ENCODE measurements around the gene CDSN. TPM values are rescaled to one million over a fixed set of nuclear protein-coding genes. Genes with fewer than 3 reads are reported as not detected.

The CDSN gene
- total and polyA plus RNA-seq, 2 of the 8 experiments (the other 6 are each of a cell fraction or from before 2014, with no cell fraction given), result not detected

DNA sequence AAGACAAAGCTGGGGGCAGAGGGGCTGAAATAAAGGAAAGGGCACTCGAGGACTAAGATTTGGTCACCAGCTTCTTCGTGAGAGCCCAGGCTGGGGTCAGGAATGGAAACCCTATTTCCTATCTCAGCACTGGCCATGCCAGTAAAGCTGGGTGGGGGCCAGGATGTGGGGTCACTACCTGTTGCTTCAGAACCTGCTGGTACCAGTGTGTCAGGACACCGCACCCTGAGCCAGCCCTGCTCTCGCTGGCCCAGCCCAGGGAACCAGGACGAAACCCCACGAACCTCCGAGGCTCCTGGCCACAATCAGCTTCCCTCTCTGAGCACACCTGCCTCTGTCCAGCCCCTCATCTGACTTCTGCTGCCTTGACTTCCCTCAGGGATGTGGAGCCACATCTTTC lies 2.1 kb downstream of the CDSN start:
- no peak overlapping the region for H2BK20ac ChIP-seq (ENCODE audit: low read length)
- H3K27ac ChIP-seq (ENCODE audit: low read depth, low read length), result no peak overlapping the region
- POLR2A ChIA-PET (ENCODE audit: partially characterized antibody), result interaction anchor here (68.5 kb wide), 1 partner anchor 50 kb away, joined by 2251 read pairs; the partner anchor contains the start of genes CCHCR1, POU5F1, PSORS1C2 and TCF19
- H3K23ac ChIP-seq (ENCODE audit: insufficient read length), result no peak overlapping the region
- no peak overlapping the region for H2BK120ac ChIP-seq (replicated peaks; ENCODE audit: low read depth, low read length)
- no peak overlapping the region for H2BK15ac ChIP-seq (ENCODE audit: low read length)
- H3K4me1 ChIP-seq (replicated peaks in 1 of 4; ENCODE audit: control insufficient read depth in 3 of 4, insufficient read depth in 4 of 4, low read length in 3 of 4), result peaks cover 0 to 9% (median 6%) of the 10 kb centered on the region in 4 experiments; a peak in 5 of 7 replicates
- H3K4me3 ChIP-seq (ENCODE audit: extremely low read depth in 1 of 4, insufficient read depth in 2 of 4, low read depth in 3 of 4, low read length in 4 of 4), result no peak overlapping the region
- no peak overlapping the region for H3K56ac ChIP-seq (replicated peaks; ENCODE audit: insufficient read length, low read depth, low read length)
- no peak overlapping the region for H3K9ac ChIP-seq (replicated peaks in 1 of 4; ENCODE audit: extremely low read depth in 1 of 4, low read depth in 3 of 4, low read length in 3 of 4)
- no peak overlapping the region for H3K4ac ChIP-seq (replicated peaks; ENCODE audit: insufficient read length, low read depth, low read length)
- 0 out of 2 replicates have a peak overlapping the region, but pooled peaks have one; percentile 23 for H2BK12ac ChIP-seq (ENCODE audit: low read depth, low read length)
- no peak overlapping the region for H4K8ac ChIP-seq (ENCODE audit: extremely low read depth, insufficient read depth, low read length)
- CTCF ChIA-PET (ENCODE audit: partially characterized antibody), result interaction anchor here (0.8 to 10.6 kb wide), 5 partner anchors 11 to 585 kb away, joined by 3 to 187 read pairs (median 4); no protein-coding TSS in a partner anchor
- no peak overlapping the region for H2AFZ ChIP-seq (ENCODE audit: low read length)
- no peaks in the 10 kb centered on the region for H3K79me2 ChIP-seq (ENCODE audit: control insufficient read depth in 1 of 2, insufficient read depth in 2 of 2, low read length in 2 of 2)
- H2BK5ac ChIP-seq (ENCODE audit: low read depth, low read length), result no peak overlapping the region
- no peak for TF ChIP-seq EGR1 (IDR thresholded peaks at IDR 0.05; ENCODE audit: borderline replicate concordance, low read depth, low read length)
- no peak overlapping the region for H4K91ac ChIP-seq (replicated peaks; ENCODE audit: insufficient read length, low read length)
- no peaks in the 10 kb centered on the region for H3K9me3 ChIP-seq (ENCODE audit: insufficient read depth in 2 of 2, low read depth in 1 of 2, low read length in 1 of 2)
- H3K27me3 ChIP-seq (replicated peaks in 1 of 4; ENCODE audit: control insufficient read depth in 3 of 4, extremely low read depth in 1 of 4, insufficient read depth in 3 of 4, low read length in 3 of 4), result peaks cover 0 to 4% (median 0%) of the 10 kb centered on the region in 4 experiments; a peak in 1 of 7 replicates
- H3K36me3 ChIP-seq (ENCODE audit: control insufficient read depth in 2 of 4, insufficient read depth in 4 of 4, low read length in 3 of 4), result no peaks in the 10 kb centered on the region
- no peaks in the 10 kb centered on the region for H4K20me1 ChIP-seq (replicated peaks in 1 of 2; ENCODE audit: control insufficient read depth in 1 of 2, insufficient read depth in 2 of 2, low read length in 2 of 2)
- H3K79me1 ChIP-seq (ENCODE audit: low read depth, low read length), result no peaks in the 10 kb centered on the region
- H2AK5ac ChIP-seq (ENCODE audit: low read depth, low read length), result no peak overlapping the region
- no peak overlapping the region for H3K14ac ChIP-seq (ENCODE audit: insufficient read length)
- H3K23me2 ChIP-seq (ENCODE audit: low read depth, low read length), result no peaks in the 10 kb centered on the region; the same call in 1 of the 2 replicates
- no peak overlapping the region; the same call in 1 of the 2 replicates for H3K18ac ChIP-seq (ENCODE audit: extremely low read depth, low read length)
- DNase-seq (ENCODE audit: low read depth in 1 of 2, low spot score in 2 of 2) (no peak), FAIRE-seq (no peak)
- H4K5ac ChIP-seq (ENCODE audit: insufficient read length, low read depth, low read length), result no peak overlapping the region
- 96% methylated on average over 7 of the region's 7 CpGs; no CpG with 5 or more reads in 1 of the 2 experiments for WGBS, 2 experiments (ENCODE audit: extremely low coverage in 1 of 2, insufficient coverage in 1 of 2, insufficient read length in 1 of 2, insufficient replicate concordance in 2 of 2, low coverage in 1 of 2, low lambda C conversion rate in 2 of 2, missing lambda C conversion rate in 1 of 2)
- H3K4me2 ChIP-seq (ENCODE audit: insufficient read depth in 1 of 2, low read depth in 2 of 2, low read length in 2 of 2), result no peak overlapping the region

All from H1 (cell line).